HG02885 (cell line): Measurements from ENCODE around the gene NT5DC3.

Experiments
- ATAC-seq: cut with Tn5 transposase; IDR thresholded peaks from one replicate; pipeline ENCODE4 v1.9.1; 2021; ENCODE audit warnings: mild to moderate bottlenecking; ENCODE audit not compliant: unreplicated experiment, poor library complexity

The NT5DC3 gene

DNA sequence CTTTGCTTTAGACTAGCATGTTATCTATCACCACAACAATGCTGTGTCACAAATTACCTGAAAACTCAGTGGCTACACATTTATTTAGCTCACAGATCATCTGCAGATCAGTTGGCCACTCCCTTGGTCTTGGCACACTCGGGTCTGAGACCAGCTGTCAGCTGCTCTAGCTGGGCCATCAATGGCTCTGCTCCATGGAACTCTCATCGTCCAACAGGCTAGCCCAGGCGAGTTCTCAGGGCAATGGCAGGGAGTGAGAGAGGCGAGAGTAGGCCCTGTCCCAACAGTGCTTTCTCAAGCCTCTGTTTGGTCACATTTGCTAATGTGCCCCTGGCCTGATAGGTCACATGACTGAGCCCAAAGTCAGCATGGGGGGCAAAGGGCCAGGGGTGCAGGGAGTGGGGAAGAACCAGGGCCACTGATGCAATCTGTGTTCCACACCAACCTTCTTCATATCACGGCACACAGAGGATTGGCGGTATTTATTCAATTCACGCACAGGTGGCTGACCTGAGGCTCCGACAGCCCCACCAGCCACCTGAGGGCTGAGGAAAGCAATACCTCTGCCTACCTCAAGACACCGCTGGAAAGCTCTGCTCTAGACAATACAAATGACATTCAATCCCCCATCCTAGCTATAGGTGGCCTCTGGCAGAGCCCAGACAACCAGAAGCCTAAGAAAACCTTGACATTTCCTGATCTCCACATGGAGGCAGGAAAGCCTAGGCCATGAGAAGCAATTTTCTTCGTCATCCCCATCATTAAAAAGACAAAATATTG lies 82.5 kb downstream of the NT5DC3 start:
- no peak for ATAC-seq

DNA sequence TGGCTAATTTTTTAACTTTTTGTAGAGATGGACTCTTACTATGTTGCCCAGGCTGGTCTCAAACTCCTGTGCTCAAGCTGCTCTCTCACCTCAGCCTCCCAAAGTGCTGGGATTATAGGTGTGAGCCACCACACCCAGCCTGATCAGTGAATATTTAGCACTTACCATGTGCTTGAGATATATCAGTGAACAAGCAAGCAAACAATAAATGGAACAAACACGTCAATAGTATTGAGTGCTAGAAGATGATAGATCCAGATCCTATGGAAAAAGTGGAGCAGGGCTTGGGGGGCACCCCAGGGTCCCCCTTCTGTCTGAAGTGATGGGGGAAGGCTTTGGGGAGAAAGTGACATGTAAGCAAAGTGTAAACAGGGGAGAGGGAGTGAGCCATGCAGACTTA lies 83.8 kb downstream of the NT5DC3 start:
- ATAC-seq, result no peak

DNA sequence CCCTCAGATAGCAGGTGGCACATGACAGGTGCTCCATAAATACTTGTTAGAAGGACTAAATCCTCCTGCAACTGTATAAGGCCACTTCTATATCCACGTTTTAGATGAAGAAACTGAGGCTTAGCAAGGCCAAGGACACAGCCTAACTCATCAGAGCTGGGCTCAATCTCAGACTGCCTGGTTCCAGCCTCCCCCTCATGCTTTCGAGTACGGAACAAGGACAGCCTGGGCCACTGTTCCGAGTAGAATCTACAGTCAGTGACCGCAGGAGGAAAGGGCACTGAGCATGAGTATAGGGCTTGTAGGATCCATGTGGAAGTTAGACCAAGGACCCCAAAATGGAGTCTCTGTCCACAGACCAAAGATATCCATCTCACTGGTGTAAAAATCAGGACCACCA lies 84.6 kb downstream of the NT5DC3 start:
- ATAC-seq, result no peak

GRCh38 chr12:103755425-103755824 lies 85.6 kb downstream of the NT5DC3 start:
- no peak for ATAC-seq

- ATAC-seq, result no peak
These were observed 89.4 kb downstream of the NT5DC3 start for GRCh38 chr12:103751600-103751999.

DNA sequence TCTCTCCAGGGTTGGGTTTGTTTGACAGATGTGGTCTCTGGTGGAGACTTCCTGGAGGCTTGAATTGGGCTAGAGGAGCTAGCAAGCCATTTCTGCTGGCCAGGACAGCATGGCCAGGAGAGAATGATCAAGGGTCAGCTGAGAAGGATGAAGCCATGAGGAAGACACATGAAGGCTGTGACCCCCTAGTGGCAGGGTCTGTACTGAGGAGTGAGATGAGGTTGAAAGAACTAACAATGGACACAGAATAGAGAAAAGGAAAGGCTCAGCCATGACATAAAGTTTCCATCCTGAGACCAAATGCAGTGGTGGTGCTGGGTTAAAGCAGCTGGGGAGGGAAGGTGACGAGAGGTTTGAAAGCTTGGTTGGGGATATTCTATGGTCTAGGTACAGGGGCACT lies 89.9 kb downstream of the NT5DC3 start:
- no peak for ATAC-seq

DNA sequence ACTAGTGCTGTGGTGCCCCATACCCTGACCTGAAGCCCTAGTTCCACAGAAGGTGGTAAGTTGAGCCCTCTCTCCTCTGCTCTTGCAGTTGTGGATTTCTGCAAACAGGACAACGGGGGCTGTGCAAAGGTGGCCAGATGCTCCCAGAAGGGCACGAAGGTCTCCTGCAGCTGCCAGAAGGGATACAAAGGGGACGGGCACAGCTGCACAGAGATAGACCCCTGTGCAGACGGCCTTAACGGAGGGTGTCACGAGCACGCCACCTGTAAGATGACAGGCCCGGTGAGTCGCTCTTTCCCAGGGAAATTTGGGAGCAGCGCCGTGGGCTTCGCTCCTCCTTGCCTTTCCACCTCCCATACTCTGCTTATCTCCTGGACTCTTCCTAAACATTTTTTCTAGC lies 92.2 kb downstream of the NT5DC3 start:
- no peak for ATAC-seq

DNA sequence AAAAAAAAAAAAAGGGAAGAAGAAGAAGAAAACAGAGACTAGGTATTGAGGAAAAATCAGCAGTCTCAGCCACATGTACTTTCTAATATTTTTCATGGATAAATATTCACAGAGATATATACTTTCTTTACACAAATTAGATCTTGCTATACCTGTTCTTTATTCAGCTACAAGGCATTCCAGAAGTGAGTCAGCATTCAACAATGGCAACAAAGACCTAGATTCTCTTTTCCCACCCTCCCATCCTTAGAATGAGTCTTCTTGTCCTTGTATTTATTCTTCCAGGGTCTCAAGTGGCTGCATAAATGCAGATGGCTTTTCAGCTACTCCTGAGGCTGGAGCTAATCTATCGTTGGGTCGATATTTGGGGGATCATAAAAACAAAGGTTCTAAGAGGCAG lies 93.0 kb downstream of the NT5DC3 start:
- no peak for ATAC-seq

DNA sequence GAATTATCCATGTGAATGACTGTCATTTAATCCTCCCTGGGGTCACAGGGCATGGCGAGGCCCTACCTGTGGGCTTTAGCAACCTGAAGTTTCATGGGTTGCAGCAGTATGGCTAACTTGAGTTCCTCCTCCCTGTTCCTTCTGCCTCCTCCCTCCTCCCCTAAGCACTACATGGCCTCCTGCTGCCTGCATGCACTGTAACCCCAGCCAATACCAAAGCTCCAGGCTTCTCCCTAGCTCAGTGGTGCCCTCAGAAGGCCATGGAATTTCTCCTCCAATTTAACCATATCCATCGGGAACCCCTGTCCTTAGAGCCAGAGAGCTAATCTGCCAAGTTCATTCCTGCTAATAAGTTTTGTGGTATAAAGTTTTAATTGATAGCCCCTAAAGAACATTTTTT lies 95.1 kb downstream of the NT5DC3 start:
- no peak for ATAC-seq

GRCh38 chr12:103743788-103744187 lies 97.2 kb downstream of the NT5DC3 start:
- no peak for ATAC-seq

DNA sequence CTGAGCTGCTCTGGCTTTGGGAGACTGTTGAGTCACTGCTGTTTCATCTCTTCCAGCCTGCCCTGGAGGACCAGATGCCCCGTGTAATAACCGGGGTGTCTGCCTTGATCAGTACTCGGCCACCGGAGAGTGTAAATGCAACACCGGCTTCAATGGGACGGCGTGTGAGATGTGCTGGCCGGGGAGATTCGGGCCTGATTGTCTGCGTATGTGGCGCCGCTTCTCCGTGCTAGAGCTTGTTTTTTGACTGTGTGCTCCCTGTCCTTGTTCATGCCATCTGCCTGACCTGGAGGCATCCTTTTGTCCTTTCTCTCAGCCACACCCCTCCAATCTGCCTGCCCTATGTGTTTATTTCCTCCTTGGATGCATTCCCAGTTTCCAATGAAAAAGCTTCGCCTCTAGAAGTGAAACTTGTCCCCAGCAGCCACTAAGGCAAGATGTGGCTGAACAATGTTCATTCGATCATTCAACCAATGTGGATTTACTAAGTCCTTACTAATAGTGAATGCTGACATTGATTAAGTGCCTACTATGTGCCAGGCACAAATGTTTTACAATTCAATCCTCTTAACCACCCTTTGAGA lies 98.6 kb downstream of the NT5DC3 start:
- no peak for ATAC-seq

GRCh38 chr12:103737881-103738280 lies 103.2 kb downstream of the NT5DC3 start:
- no peak for ATAC-seq

GRCh38 chr12:103736572-103736971 lies 104.5 kb downstream of the NT5DC3 start:
- no peak for ATAC-seq

- no peak for ATAC-seq
These were observed 105.7 kb downstream of the NT5DC3 start for GRCh38 chr12:103735291-103735690.

GRCh38 chr12:103734863-103735262 lies 106.2 kb downstream of the NT5DC3 start:
- ATAC-seq, result no peak

DNA sequence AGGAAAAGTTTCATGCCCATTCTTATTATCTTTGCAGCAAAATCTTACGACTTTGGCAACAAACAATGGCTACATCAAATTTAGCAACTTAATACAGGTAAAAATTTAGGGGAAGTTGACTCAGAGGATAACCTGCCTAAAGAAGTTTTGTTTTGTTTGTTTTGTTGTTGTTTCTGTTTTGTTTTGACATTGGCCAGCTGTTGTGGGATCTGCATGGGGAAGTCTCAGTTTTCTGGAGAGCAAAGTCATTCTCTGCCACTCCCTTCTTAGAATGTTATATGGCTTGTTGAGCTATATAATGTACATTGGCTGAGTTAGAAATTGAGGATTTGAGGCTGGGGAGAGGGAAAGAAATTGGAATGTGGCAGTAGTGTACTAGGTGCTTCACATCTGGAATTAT lies 109.5 kb downstream of the NT5DC3 start:
- no peak for ATAC-seq

GRCh38 chr12:103729499-103729898 lies 111.5 kb downstream of the NT5DC3 start:
- ATAC-seq, result no peak

DNA sequence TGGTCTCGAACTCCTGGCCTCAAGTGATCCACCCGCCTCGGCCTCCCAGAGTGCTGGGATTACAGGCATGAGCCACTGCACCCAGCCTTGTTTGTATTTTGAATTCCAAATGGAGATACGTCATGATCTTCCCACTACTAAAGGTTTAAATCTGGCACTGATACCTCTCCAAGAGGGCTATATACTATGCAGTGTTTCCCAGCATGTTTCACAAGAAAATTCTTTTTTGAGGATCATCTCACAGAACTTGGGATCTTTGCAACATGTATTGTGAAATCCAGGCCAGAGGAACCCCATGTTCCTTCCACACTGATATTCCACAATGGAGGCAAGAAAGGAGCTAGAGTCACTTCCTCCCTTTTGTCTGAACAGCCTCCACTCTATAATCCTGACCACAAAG lies 112.7 kb downstream of the NT5DC3 start:
- ATAC-seq, result no peak

DNA sequence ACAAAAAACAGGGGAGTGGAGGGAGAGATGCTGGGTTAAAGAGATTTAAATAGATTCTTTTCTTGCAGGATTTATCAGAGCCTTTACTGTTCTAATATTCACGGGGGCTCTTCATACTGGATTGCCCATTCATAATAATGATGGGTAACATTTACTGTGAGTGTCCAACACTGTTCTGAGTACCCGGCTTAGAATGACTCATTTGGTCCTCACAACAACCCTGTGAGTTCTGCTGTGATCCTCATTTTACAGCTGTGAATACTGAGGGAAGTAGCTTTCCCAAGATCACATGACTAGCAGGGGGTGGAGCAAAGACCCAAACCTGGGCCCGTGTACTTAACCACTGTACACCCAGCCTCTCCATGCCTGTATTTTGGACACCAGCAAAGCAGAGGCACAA lies 113.4 kb downstream of the NT5DC3 start:
- ATAC-seq, result no peak

DNA sequence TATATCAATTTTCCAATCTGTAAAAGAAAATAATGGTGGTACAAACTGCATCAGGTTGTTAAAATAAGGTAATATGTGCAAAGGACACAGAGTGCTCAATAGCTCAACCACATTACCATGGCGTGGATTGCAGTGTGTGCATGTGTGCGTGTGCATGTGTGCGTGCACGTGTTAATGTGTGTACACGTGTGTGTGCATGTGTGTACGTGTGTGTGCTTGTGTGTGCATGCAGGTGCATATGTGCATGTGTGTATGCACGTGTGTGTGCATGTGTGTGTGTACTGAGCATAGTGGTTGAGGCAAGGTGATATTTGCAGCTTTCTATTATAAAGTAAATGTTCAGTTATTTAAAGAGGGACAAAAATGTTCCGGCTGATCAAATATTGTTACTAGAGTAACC lies 115.6 kb downstream of the NT5DC3 start:
- no peak for ATAC-seq
